GM12891 (cell line): ENCODE data around the gene PITPNC1.

Experiments used
- POLR2A ChIP-seq: IDR thresholded peaks from 2 replicates; pipeline ENCODE4 v1.6.1; 2011; ENCODE audit warnings: low read depth, low read length, control low read depth
- POLR2AphosphoS5 ChIP-seq: IDR thresholded peaks from 2 replicates; pipeline ENCODE4 v1.6.1; 2011; ENCODE audit warnings: low read depth, low read length, control low read depth
- POU2F2 ChIP-seq: IDR thresholded peaks from 2 replicates; pipeline ENCODE4 v1.6.1; 2011; ENCODE audit warnings: low read depth, mild to moderate bottlenecking, control low read depth, low read length, moderate library complexity

GRCh38 chr17:67502151-67502550 lies 125.1 kb downstream of the PITPNC1 start:
- TF ChIP-seq POLR2AphosphoS5 (no peak), POLR2A (no peak), POU2F2 (no peak)
